Measurements from ENCODE around the gene NMUR1.

The NMUR1 gene

DNA sequence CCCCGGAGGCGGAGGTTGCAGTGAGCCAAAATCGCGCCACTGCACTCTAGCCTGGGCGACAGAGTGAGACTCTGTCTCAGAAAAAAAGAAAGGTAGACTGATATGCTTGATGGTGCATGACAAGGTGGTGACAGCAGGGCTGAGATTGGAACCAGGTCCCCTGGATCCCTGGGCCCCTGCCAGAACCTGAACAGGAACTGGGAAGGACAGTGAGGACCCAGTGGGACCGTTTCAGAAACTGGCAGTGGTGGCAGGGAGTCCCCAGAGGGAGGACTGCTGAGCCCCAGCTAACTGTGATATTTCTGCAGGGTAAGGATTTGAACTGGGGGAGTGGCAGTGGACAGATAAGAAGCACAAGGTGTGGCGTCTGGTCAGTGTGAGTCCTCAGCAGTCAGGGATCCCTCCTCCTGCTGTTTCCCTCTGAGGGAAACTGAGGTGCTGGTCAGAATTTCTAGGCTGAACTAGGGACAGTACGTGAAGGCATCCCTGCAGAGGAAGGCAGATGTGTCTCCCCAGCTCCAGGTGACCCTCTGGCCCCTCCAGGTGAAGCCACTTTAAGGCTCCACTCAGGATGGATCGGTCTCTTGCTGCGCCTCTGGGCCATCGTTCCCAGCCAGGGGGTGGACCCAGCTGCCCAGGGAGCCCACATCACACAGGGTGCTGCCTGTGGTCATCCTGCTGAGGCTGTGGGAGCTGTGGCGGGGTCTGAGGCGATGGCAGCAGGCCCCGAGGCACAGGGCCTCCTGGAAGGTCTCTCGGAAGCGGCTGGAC is 5.6 kb downstream of the NMUR1 start:
- DNase-seq: no peak

- no peak for DNase-seq
Measured at GRCh38 chr2:231523451-231524285, 6.6 kb downstream of the NMUR1 start.

DNA sequence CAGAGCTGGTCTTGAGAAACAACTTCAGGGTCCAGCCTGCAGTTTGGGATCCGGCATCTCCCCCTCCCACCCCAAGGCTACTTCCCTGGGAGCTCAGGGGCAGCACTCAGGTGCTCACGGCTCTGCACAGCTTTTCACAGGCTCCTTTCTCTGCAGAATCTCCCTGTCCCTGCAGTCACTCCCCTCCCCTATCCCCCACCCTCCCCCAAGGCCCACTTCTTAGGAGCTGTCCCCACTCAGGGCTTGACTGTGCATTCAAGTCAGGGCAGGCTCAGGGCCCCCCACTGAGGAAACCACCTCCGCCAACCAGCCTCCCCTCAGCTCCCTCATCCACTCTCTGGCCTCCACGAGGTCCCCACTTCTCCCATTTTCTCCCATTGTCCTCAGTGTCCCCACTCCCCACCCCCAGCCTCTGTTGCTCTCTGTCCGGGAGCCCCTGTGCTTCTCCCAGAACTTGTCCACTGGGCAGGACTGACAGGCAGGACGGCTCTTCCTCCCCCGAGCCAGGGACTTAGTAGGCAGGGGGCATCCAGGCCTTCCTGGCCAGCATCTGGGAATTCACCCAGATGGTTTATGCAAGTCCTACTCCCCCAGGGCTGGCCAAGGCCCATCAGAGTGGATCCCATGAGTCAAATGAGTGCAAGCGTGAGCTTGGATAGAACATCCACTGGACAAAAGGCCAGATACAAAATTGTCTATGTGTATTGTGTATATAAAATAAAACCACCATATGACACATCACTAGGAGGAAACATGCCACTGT is 7.6 kb downstream of the NMUR1 start:
- no peak for DNase-seq

DNA sequence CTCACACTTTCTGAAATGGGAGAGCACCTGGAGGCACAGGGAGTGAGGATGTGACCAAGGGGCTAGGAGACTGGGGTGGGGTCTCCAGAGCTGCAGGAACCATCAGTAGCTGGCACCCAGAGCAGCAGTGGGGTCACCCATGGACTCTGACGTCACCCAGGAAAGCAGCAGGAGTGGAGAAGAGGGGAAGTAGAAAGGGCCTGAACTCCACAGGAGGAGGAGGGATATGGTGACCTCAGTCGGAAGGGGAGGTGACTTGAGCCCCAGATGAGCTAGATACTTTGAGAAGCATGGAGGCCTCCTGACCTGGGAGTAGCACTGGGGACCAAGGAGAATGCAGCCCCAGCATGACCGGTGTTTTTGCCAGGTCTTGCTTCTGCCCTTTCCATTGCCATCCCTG is 8.8 kb downstream of the NMUR1 start:
- DNase-seq: no peak

DNA sequence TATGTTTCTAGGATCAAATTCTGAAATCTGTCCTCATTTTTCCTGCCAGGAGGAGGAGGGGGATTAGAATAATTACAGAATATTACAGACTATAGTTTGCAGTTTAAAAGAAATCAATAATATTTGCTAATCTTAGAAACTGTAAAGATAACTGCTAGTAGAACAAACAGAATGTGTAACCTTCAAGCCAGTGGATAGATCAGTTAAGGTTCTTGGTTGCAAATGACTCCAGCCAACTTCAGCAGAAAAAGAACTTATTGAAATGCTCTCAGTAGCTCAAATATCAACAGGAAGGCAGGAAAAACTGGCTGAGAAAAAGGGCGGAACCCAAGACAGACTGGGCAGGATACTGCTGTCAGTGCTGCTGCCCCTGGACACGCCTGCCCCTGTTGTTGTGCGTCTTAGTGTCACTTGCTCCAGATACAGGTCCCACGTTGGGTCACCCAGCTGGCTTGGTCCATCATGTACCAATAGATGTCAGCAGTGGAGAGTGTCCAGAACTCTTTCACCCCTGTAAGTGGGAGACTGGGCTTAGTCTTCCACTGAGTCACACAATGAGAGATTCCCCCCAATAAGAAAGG is 10.2 kb downstream of the NMUR1 start:
- DNase-seq: no peak

- no peak for DNase-seq
Measured at GRCh38 chr2:231518771-231519170, 11.5 kb downstream of the NMUR1 start.

GRCh38 chr2:231515603-231516002 is 14.6 kb downstream of the NMUR1 start:
- no peak for DNase-seq

DNA sequence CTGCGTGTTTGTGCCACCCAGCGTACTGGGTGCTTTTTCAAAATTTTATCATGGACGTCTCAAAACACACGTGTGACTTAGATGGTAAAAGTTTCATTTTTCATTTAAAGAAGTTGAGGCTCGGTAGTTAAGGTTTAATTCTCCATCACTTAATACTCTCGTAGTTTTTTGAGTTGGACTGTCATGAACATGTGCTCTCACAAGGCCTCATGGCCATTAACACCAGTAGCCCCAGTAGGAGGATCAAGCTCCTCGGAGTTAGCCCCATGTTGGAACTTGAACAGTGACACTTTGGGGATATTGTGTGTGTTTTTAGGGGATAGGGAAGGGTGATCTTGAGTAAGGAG is 15.3 kb downstream of the NMUR1 start:
- no peak for DNase-seq

- peak; percentile 40 for DNase-seq
Measured at GRCh38 chr2:231514225-231514950, 15.9 kb downstream of the NMUR1 start.

DNA sequence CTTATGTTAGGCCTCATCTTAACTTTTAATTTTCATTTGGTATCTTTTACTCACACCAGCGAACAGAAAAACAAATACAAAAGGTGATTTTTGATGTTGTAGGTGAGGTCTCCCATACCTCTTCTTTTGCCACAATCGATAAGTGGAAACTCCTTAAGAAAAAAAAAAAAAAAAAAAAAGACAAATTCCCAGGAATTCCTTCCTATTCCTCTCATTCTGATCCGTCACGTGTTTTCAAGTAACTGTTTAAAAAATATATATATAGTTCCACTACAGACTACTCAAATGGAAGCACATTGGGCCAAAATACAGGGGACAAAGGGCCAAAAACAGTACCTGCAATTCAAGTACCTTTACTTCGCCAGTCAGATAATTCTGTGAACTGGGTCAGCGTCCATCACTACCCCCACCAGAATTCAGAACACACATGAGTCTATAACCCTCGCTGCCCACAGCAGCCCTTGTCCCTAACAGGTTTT is 16.5 kb downstream of the NMUR1 start:
- DNase-seq: no peak

DNA sequence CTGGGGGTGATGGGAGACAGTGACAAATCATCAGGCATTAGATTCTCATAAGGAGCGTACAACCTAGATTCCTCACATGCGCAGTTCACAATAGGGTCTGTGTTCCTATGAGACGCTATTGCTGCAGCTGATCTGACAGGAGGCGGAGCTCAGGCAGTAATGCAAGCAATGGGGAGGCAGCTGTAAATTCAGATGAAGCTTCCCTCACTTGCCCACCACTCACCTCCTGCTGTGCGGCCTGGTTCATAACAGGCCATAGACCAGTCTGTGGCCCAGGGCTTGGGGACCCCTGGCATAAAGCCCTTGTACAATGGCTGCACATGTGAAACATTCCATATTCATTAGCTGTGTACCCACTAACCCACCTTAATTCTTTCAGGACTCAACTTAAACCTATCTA is 18.0 kb downstream of the NMUR1 start:
- no peak for DNase-seq

GRCh38 chr2:231503766-231504165 is 26.5 kb downstream of the NMUR1 start:
- no peak for DNase-seq

- DNase-seq: no peak
Measured at GRCh38 chr2:231502596-231502995, 27.6 kb downstream of the NMUR1 start.

- no peak for DNase-seq
Measured at GRCh38 chr2:231497651-231498050, 32.6 kb downstream of the NMUR1 start.

DNA sequence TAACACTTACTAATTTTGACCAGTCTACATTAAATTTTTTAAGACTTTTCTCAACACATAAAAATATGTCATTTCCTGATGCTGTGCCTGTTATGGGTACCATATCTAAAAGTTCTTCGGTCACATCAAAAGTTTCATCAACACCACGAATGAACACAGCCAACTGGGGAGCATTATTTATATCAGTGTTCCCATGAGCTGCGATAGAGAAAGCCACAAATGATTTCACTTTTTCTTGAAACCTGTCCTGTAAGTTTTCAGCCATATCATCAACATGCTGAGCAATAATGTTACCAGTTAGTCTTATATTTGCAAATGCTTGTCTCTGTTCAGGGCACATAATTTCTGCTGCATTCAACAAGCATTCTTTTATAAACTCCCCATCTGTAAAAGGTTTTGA is 35.6 kb downstream of the NMUR1 start:
- DNase-seq: no peak

GRCh38 chr2:231490801-231491200 is 39.4 kb downstream of the NMUR1 start:
- no peak for DNase-seq

GRCh38 chr2:231489990-231490389 is 40.3 kb downstream of the NMUR1 start:
- DNase-seq: no peak

- DNase-seq: no peak
Measured at GRCh38 chr2:231488331-231488730, 41.9 kb downstream of the NMUR1 start.

DNA sequence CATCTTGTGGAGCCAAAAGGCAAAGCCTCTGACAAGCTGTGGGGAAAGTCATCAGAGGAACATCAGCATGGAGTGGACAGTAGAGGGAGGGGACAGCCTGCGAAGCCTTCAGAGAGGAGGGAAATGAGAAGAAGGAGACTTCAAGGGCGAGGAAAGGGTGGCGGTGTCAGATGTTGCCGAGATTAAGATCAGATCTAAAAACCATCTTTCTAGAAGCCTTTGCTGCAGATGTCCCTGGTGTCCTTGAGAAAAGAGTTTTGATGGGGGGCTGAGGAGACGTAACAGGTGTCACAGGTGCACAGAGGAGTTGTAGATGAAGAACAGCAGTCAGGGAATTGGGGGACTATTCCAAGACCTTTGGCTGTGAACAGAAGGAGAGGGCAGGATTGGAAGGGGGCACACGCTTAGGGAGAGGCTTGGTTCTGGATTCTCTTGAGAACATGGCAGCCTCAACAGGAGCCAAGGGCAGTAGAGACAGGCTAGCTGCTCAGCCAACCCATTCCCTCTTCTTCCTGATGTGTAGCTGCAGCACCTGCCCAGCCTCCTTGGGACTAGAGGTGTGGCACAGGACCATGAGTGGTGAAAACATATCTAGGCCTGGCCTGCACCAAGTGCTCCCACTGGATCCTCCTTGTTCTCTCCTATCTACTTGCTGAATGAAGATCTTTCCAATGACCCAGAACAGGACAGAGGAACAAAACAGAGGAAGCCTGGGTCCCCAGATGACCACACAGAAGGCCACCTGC is 43.2 kb downstream of the NMUR1 start:
- no peak for DNase-seq

- DNase-seq: no peak
Measured at GRCh38 chr2:231483398-231484329, 46.6 kb downstream of the NMUR1 start.
